HEK293 (cell line): Measurements from ENCODE around the gene ZNF608.

Experiments used
- CTCF ChIA-PET: fragments of 350-600 bp; formaldehyde crosslinking; extraction: SDS; loops from one replicate; lab custom pipeline; 2021; ENCODE audit warnings: antibody characterized with exemption; lab: Yijun Ruan, JAX
- POLR2A ChIA-PET: fragments of 300-600 bp; formaldehyde crosslinking; extraction: SDS; loops from one replicate; lab custom pipeline; 2020; ENCODE audit warnings: antibody characterized with exemption, inconsistent platforms; lab: Yijun Ruan, JAX
- H3K27ac ChIP-seq: fragments of 200-500 bp; sonication (Bioruptor generic); 2 replicates; pipeline ENCODE4 v1.5.1; 2014; ENCODE audit warnings: low read depth, low read length, control low read depth, inconsistent platforms; ENCODE audit errors: extremely low read depth
- H3K36me3 ChIP-seq, 2 experiments: fragments of 200-500 bp in 1 of 2; sonication (Bioruptor generic) in 1 of 2; 1 replicate in 1 of 2; 2 replicates in 1 of 2; pipeline ENCODE4 v1.5.1; 2014 to 2017; ENCODE audit warnings: inconsistent platforms in 2 of 2, low read length in 2 of 2; ENCODE audit not compliant: control insufficient read depth in 2 of 2, insufficient read depth in 1 of 2
- H3K4me1 ChIP-seq: fragments of 200-500 bp; sonication (Bioruptor generic); 2 replicates; pipeline ENCODE4 v1.5.1; 2014; ENCODE audit warnings: mild to moderate bottlenecking, low read length, inconsistent platforms; ENCODE audit not compliant: control insufficient read depth, insufficient read depth
- H3K4me3 ChIP-seq: 2 replicates; pipeline ENCODE4 v1.5.1; 2011; ENCODE audit warnings: low read depth, mild to moderate bottlenecking, control low read depth, low read length, moderate library complexity
- H3K9me3 ChIP-seq: fragments of 200-500 bp; sonication (Bioruptor generic); 2 replicates; pipeline ENCODE4 v1.5.1; 2014; ENCODE audit warnings: low read depth, low read length, inconsistent platforms; ENCODE audit not compliant: control insufficient read depth, insufficient read depth
- BCL11B ChIP-seq: fragments of 450-650 bp; formaldehyde crosslinking; IDR thresholded peaks from 2 replicates; pipeline ENCODE4 v1.5.1; 2016; ENCODE audit warnings: low read depth, missing biosample characterization, missing genetic modification characterization
- EGR2 ChIP-seq: fragments of 450-650 bp; formaldehyde crosslinking; IDR thresholded peaks from 2 replicates; pipeline ENCODE4 v1.5.1; 2016; ENCODE audit warnings: low read depth, missing biosample characterization, missing genetic modification characterization
- ELK4 ChIP-seq: IDR thresholded peaks from 2 replicates; pipeline ENCODE4 v1.6.1; 2011; ENCODE audit warnings: mild to moderate bottlenecking, low read depth, low read length, borderline replicate concordance
- OSR2 ChIP-seq: fragments of 450-650 bp; formaldehyde crosslinking; IDR thresholded peaks from 2 replicates; pipeline ENCODE4 v1.5.1; 2016; ENCODE audit warnings: missing biosample characterization, missing genetic modification characterization
- PATZ1 ChIP-seq: fragments of 450-650 bp; formaldehyde crosslinking; IDR thresholded peaks from 2 replicates; pipeline ENCODE4 v1.5.1; 2016; ENCODE audit warnings: missing biosample characterization, missing genetic modification characterization
- PRDM1 ChIP-seq: fragments of 450-650 bp; formaldehyde crosslinking; IDR thresholded peaks from 2 replicates; pipeline ENCODE4; 2016; ENCODE audit warnings: missing biosample characterization, missing genetic modification characterization
- ZBTB1 ChIP-seq: fragments of 450-650 bp; formaldehyde crosslinking; IDR thresholded peaks from 2 replicates; pipeline ENCODE4 v1.5.1; 2016; ENCODE audit warnings: missing biosample characterization, missing genetic modification characterization
- ZBTB17 ChIP-seq: fragments of 450-650 bp; formaldehyde crosslinking; IDR thresholded peaks from 2 replicates; pipeline ENCODE4 v1.5.1; 2016; ENCODE audit warnings: missing biosample characterization, missing genetic modification characterization
- ZNF175 ChIP-seq: fragments of 450-650 bp; formaldehyde crosslinking; IDR thresholded peaks from 2 replicates; pipeline ENCODE4 v1.5.1; 2016; ENCODE audit warnings: missing biosample characterization, missing genetic modification characterization
- ZNF211 ChIP-seq: fragments of 450-650 bp; formaldehyde crosslinking; IDR thresholded peaks from 2 replicates; pipeline ENCODE4 v1.5.1; 2016; ENCODE audit warnings: low read depth, missing biosample characterization, missing genetic modification characterization
- ZNF239 ChIP-seq: fragments of 450-650 bp; formaldehyde crosslinking; IDR thresholded peaks from 2 replicates; pipeline ENCODE4 v1.5.1; 2016; ENCODE audit warnings: missing biosample characterization, missing genetic modification characterization
- ZNF248 ChIP-seq: fragments of 450-650 bp; formaldehyde crosslinking; IDR thresholded peaks from 2 replicates; pipeline ENCODE4 v1.5.1; 2017; ENCODE audit warnings: missing biosample characterization, missing genetic modification characterization
- ZNF501 ChIP-seq: fragments of 450-650 bp; formaldehyde crosslinking; IDR thresholded peaks from 2 replicates; pipeline ENCODE4 v1.5.1; 2016; ENCODE audit warnings: missing biosample characterization, missing genetic modification characterization
- ZNF623 ChIP-seq: fragments of 450-650 bp; formaldehyde crosslinking; IDR thresholded peaks from 2 replicates; pipeline ENCODE4 v1.5.1; 2016; ENCODE audit warnings: missing biosample characterization, missing genetic modification characterization
- ZNF664 ChIP-seq: fragments of 450-650 bp; formaldehyde crosslinking; IDR thresholded peaks from 2 replicates; pipeline ENCODE4 v1.5.1; 2016; ENCODE audit warnings: missing biosample characterization, missing genetic modification characterization
- ZNF692 ChIP-seq: fragments of 450-650 bp; formaldehyde crosslinking; IDR thresholded peaks from 2 replicates; pipeline ENCODE4 v1.5.1; 2016; ENCODE audit warnings: missing biosample characterization, missing genetic modification characterization
- ZNF707 ChIP-seq: fragments of 450-650 bp; formaldehyde crosslinking; IDR thresholded peaks from 2 replicates; pipeline ENCODE4 v1.5.1; 2016; ENCODE audit warnings: missing biosample characterization, missing genetic modification characterization
- ZNF792 ChIP-seq: fragments of 450-650 bp; formaldehyde crosslinking; IDR thresholded peaks from 2 replicates; pipeline ENCODE4 v1.5.1; 2016; ENCODE audit warnings: missing biosample characterization, missing genetic modification characterization
- ZNF843 ChIP-seq: fragments of 450-650 bp; formaldehyde crosslinking; IDR thresholded peaks from 2 replicates; pipeline ENCODE4 v1.5.1; 2016; ENCODE audit warnings: missing biosample characterization, missing genetic modification characterization
- TF ChIP-seq, protein P1 (sequence below): fragments of 450-650 bp; formaldehyde crosslinking; IDR thresholded peaks from 2 replicates; pipeline ENCODE4 v1.5.1; 2016; ENCODE audit warnings: missing biosample characterization, missing genetic modification characterization
- TF ChIP-seq, protein P2 (sequence below): fragments of 450-650 bp; formaldehyde crosslinking; IDR thresholded peaks from 2 replicates; pipeline ENCODE4 v1.5.1; 2017; ENCODE audit warnings: missing biosample characterization, missing genetic modification characterization
- TF ChIP-seq, protein P3 (sequence below): fragments of 450-650 bp; formaldehyde crosslinking; IDR thresholded peaks from 2 replicates; pipeline ENCODE4 v1.5.1; 2016; ENCODE audit warnings: missing biosample characterization, missing genetic modification characterization
- TF ChIP-seq, protein P4 (sequence below): fragments of 450-650 bp; formaldehyde crosslinking; IDR thresholded peaks from 2 replicates; pipeline ENCODE4 v1.5.1; 2016; ENCODE audit warnings: missing biosample characterization, missing genetic modification characterization

Gene ZNF608

GRCh38 chr5:124718380-124718789 is 28.1 kb downstream of the ZNF608 start (continued):
- TF ChIP-seq, protein P1, sequence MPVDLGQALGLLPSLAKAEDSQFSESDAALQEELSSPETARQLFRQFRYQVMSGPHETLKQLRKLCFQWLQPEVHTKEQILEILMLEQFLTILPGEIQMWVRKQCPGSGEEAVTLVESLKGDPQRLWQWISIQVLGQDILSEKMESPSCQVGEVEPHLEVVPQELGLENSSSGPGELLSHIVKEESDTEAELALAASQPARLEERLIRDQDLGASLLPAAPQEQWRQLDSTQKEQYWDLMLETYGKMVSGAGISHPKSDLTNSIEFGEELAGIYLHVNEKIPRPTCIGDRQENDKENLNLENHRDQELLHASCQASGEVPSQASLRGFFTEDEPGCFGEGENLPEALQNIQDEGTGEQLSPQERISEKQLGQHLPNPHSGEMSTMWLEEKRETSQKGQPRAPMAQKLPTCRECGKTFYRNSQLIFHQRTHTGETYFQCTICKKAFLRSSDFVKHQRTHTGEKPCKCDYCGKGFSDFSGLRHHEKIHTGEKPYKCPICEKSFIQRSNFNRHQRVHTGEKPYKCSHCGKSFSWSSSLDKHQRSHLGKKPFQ (tag by site-specific recombination): peak; percentile 78; the same call in 1 of the 2 replicates
- TF ChIP-seq ZNF792 (tag by site-specific recombination) (no peak), ZNF692 (0 out of 2 replicates have a peak, but pooled peaks have one; percentile 32), ZNF239 (tag by site-specific recombination) (no peak), PATZ1 (tag by site-specific recombination) (0 out of 2 replicates have a peak, but pooled peaks have one; percentile 37), ZNF175 (tag by site-specific recombination) (no peak), OSR2 (tag by site-specific recombination) (peak; percentile 87), ZNF501 (tag by site-specific recombination) (0 out of 2 replicates have a peak, but pooled peaks have one; percentile 37)
- TF ChIP-seq, protein P2, sequence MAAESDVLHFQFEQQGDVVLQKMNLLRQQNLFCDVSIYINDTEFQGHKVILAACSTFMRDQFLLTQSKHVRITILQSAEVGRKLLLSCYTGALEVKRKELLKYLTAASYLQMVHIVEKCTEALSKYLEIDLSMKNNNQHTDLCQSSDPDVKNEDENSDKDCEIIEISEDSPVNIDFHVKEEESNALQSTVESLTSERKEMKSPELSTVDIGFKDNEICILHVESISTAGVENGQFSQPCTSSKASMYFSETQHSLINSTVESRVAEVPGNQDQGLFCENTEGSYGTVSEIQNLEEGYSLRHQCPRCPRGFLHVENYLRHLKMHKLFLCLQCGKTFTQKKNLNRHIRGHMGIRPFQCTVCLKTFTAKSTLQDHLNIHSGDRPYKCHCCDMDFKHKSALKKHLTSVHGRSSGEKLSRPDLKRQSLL: no peak
- TF ChIP-seq, all 188 proteins: peak for 31

DNA sequence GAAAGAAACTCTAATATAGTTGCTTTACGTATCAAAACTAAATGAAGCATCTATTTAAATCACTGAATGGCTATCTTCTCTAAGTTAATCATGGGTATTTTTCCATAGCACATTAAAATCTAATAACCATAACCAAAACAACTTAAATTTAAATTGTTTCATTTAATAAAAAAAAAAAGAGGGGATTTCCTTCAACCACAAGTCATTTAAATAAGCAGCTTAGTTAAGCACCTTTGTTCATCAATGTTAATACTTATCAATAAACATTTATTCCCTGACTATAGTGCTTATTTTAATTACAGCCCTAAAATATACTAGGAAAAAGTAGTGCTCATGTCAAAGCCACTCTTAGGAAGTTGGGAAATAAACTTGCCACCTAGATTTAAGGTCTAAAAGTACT is 30.3 kb downstream of the ZNF608 start:
- Histone ChIP-seq H3K36me3 (no peaks in the 10 kb centered on the region), H3K4me1 (peaks cover 50% of the 10 kb centered on the region), H3K27ac (no peak overlapping the region), H3K4me3 (no peak overlapping the region), H3K9me3 (no peaks in the 10 kb centered on the region)
- ChIA-PET CTCF (no interaction called here), POLR2A (no interaction called here)
- TF ChIP-seq ZNF664 (tag by site-specific recombination) (peak; percentile 65; the same call in 1 of the 2 replicates), PRDM1 (tag by site-specific recombination) (no peak)

GRCh38 chr5:124714910-124715309 is 31.5 kb downstream of the ZNF608 start:
- H3K4me1 ChIP-seq: peaks cover 38% of the 10 kb centered on the region
- H3K36me3 ChIP-seq: no peaks in the 10 kb centered on the region
- H3K9me3 ChIP-seq: no peaks in the 10 kb centered on the region
- ChIA-PET POLR2A (no interaction called here), CTCF (interaction anchor here (0.7 kb wide), 1 partner anchor 9 kb away, joined by 3 read pairs; no protein-coding TSS in a partner anchor)
- no peak overlapping the region for H3K27ac ChIP-seq
- no peak overlapping the region for H3K4me3 ChIP-seq
- TF ChIP-seq ZNF211: no peak
- no peak for TF ChIP-seq ZNF843 (tag by site-specific recombination)
- no peak for TF ChIP-seq ZNF623
- TF ChIP-seq, protein P3, sequence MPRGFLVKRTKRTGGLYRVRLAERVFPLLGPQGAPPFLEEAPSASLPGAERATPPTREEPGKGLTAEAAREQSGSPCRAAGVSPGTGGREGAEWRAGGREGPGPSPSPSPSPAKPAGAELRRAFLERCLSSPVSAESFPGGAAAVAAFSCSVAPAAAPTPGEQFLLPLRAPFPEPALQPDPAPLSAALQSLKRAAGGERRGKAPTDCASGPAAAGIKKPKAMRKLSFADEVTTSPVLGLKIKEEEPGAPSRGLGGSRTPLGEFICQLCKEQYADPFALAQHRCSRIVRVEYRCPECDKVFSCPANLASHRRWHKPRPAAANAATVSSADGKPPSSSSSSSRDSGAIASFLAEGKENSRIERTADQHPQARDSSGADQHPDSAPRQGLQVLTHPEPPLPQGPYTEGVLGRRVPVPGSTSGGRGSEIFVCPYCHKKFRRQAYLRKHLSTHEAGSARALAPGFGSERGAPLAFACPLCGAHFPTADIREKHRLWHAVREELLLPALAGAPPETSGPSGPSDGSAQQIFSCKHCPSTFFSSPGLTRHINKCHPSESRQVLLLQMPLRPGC (tag by site-specific recombination): no peak
- TF ChIP-seq ELK4: no peak
- TF ChIP-seq EGR2 (tag by site-specific recombination): no peak
- TF ChIP-seq, protein P4, sequence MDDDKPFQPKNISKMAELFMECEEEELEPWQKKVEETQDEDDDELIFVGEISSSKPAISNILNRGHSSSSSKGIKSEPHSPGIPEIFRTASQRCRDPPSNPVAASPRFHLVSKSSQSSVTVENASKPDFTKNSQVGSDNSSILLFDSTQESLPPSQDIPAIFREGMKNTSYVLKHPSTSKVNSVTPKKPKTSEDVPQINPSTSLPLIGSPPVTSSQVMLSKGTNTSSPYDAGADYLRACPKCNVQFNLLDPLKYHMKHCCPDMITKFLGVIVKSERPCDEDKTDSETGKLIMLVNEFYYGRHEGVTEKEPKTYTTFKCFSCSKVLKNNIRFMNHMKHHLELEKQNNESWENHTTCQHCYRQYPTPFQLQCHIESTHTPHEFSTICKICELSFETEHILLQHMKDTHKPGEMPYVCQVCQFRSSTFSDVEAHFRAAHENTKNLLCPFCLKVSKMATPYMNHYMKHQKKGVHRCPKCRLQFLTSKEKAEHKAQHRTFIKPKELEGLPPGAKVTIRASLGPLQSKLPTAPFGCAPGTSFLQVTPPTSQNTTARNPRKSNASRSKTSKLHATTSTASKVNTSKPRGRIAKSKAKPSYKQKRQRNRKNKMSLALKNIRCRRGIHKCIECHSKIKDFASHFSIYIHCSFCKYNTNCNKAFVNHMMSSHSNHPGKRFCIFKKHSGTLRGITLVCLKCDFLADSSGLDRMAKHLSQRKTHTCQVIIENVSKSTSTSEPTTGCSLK: no peak
- TF ChIP-seq ZNF707: no peak
- no peak for TF ChIP-seq BCL11B (tag by site-specific recombination)
- TF ChIP-seq ZNF248 (tag by site-specific recombination): no peak
- TF ChIP-seq ZBTB17 (tag by site-specific recombination): no peak
- no peak for TF ChIP-seq ZBTB1 (tag by site-specific recombination)
